DOHH2 (cell line): ENCODE measurements around the gene FBXO48.

ENCODE experiments used
- H3F3A ChIP-seq: fragments of 200-600 bp; sonication (generic), shearing (Covaris generic); 2 replicates; pipeline ENCODE4 v1.6.0; 2016; ENCODE audit warnings: antibody characterized with exemption, mild to moderate bottlenecking; ENCODE audit not compliant: control insufficient read depth, insufficient read depth
- H3K27ac ChIP-seq: fragments of 200-600 bp; sonication (generic); 2 replicates; pipeline ENCODE4 v1.5.1; 2014; ENCODE audit warnings: low read depth, mild to moderate bottlenecking, low read length, moderate library complexity
- H3K27me3 ChIP-seq: fragments of 200-600 bp; sonication (generic); 2 replicates; pipeline ENCODE4 v1.6.1; 2014; ENCODE audit warnings: mild to moderate bottlenecking, low read length, mixed read lengths; ENCODE audit not compliant: control insufficient read depth
- H3K36me3 ChIP-seq: fragments of 200-600 bp; sonication (generic); 2 replicates; pipeline ENCODE4 v1.6.1; 2014; ENCODE audit warnings: mild to moderate bottlenecking, low read length, moderate library complexity, mixed read lengths; ENCODE audit not compliant: control insufficient read depth
- H3K4me1 ChIP-seq: fragments of 200-600 bp; sonication (generic); 2 replicates; pipeline ENCODE4 v1.6.1; 2014; ENCODE audit warnings: mild to moderate bottlenecking, low read length, mixed read lengths; ENCODE audit not compliant: control insufficient read depth
- H3K4me2 ChIP-seq: fragments of 200-600 bp; sonication (generic); 2 replicates; pipeline ENCODE4 v1.6.0; 2014; ENCODE audit warnings: mild to moderate bottlenecking, low read length, moderate library complexity
- H3K4me3 ChIP-seq: fragments of 200-600 bp; sonication (generic); 2 replicates; pipeline ENCODE4 v1.5.1; 2014; ENCODE audit warnings: mild to moderate bottlenecking, low read length, mixed read lengths
- H3K79me2 ChIP-seq: fragments of 200-600 bp; sonication (generic); 2 replicates; pipeline ENCODE4 v1.6.1; 2014; ENCODE audit warnings: mild to moderate bottlenecking, low read length, mixed read lengths; ENCODE audit not compliant: control insufficient read depth
- H3K9me2 ChIP-seq: fragments of 200-600 bp; sonication (generic); replicated peaks from 2 replicates; pipeline ENCODE4 v1.6.1; 2014; ENCODE audit warnings: mild to moderate bottlenecking, low read length, mixed read lengths; ENCODE audit not compliant: control insufficient read depth
- H3K9me3 ChIP-seq: fragments of 200-600 bp; sonication (generic); 2 replicates; pipeline ENCODE4 v1.6.1; 2014; ENCODE audit warnings: antibody characterized with exemption, low read length, mixed read lengths; ENCODE audit not compliant: control insufficient read depth, insufficient read depth
- H4K20me1 ChIP-seq: fragments of 200-600 bp; sonication (generic); 2 replicates; pipeline ENCODE4 v1.6.0; 2014; ENCODE audit warnings: low read depth, mild to moderate bottlenecking, antibody characterized with exemption, low read length, moderate library complexity; ENCODE audit not compliant: control insufficient read depth, insufficient read depth
- CTCF ChIP-seq: fragments of 200-600 bp; sonication (generic); IDR thresholded peaks from one replicate; pipeline ENCODE4 v1.5.1; 2014; ENCODE audit warnings: antibody characterized with exemption, mild to moderate bottlenecking, low read depth, low read length; ENCODE audit not compliant: poor library complexity, severe bottlenecking
- EZH2phosphoT487 ChIP-seq: fragments of 200-600 bp; sonication (generic); IDR thresholded peaks from 2 replicates; pipeline ENCODE4 v1.6.1; 2017; ENCODE audit warnings: borderline replicate concordance, mild to moderate bottlenecking, antibody characterized with exemption, low read length, moderate library complexity, mixed read lengths

Gene FBXO48

GRCh38 chr2:68438455-68439303 lies 28.4 kb downstream of the FBXO48 start:
- peak overlapping the region; percentile 60 for H3K4me3 ChIP-seq
- H3K4me2 ChIP-seq, result peak overlapping the region; percentile 75

GRCh38 chr2:68436270-68436669 lies 30.8 kb downstream of the FBXO48 start:
- peak overlapping the region; percentile 36 for H3K4me3 ChIP-seq
- H4K20me1 ChIP-seq, result no peaks in the 10 kb centered on the region
- H3K36me3 ChIP-seq, result peaks cover 4% of the 10 kb centered on the region; the same call in 1 of the 2 replicates
- H3F3A ChIP-seq, result peaks cover 14% of the 10 kb centered on the region
- H3K9me3 ChIP-seq, result peaks cover 11% of the 10 kb centered on the region; the same call in 1 of the 2 replicates
- H3K4me2 ChIP-seq, result peak overlapping the region; percentile 49
- no peaks in the 10 kb centered on the region for H3K79me2 ChIP-seq
- no peak for TF ChIP-seq EZH2phosphoT487
- TF ChIP-seq CTCF, result no peak
- no peaks in the 10 kb centered on the region for H3K9me2 ChIP-seq
- H3K27me3 ChIP-seq, result no peaks in the 10 kb centered on the region
- peaks cover 65% of the 10 kb centered on the region for H3K4me1 ChIP-seq
- peak overlapping the region; percentile 40 for H3K27ac ChIP-seq

More at GRCh38 chr2:68438455-68439303, 28.4 kb downstream of the FBXO48 start:
- H4K20me1 ChIP-seq, result no peaks in the 10 kb centered on the region
- TF ChIP-seq CTCF (no peak), EZH2phosphoT487 (no peak)
- H3K27ac ChIP-seq, result peak overlapping the region; percentile 75
- H3K36me3 ChIP-seq, result peaks cover 5% of the 10 kb centered on the region; the same call in 1 of the 2 replicates
- no peaks in the 10 kb centered on the region for H3K9me3 ChIP-seq
- H3F3A ChIP-seq, result peaks cover 14% of the 10 kb centered on the region
- H3K4me1 ChIP-seq, result peaks cover 72% of the 10 kb centered on the region
- H3K79me2 ChIP-seq, result no peaks in the 10 kb centered on the region
- no peaks in the 10 kb centered on the region for H3K27me3 ChIP-seq
- H3K9me2 ChIP-seq, result no peaks in the 10 kb centered on the region

GRCh38 chr2:68435615-68436014 lies 31.5 kb downstream of the FBXO48 start:
- H3K4me1 ChIP-seq, result peaks cover 58% of the 10 kb centered on the region
- TF ChIP-seq EZH2phosphoT487, result no peak
- TF ChIP-seq CTCF, result no peak
- H3K9me2 ChIP-seq, result no peaks in the 10 kb centered on the region
- H3K27ac ChIP-seq, result peak overlapping the region; percentile 40
- no peaks in the 10 kb centered on the region for H3K27me3 ChIP-seq
- peaks cover 11% of the 10 kb centered on the region; the same call in 1 of the 2 replicates for H3K9me3 ChIP-seq
- H3K4me3 ChIP-seq, result no peak overlapping the region; the same call in 1 of the 2 replicates
- no peaks in the 10 kb centered on the region for H3K36me3 ChIP-seq
- H3F3A ChIP-seq, result peaks cover 14% of the 10 kb centered on the region
- no peaks in the 10 kb centered on the region for H4K20me1 ChIP-seq
- no peaks in the 10 kb centered on the region for H3K79me2 ChIP-seq
- peak overlapping the region; percentile 49 for H3K4me2 ChIP-seq
